PC-9 (cell line): ENCODE measurements around the gene TRIM34. TPM values are rescaled to one million over a fixed set of nuclear protein-coding genes. Genes with fewer than 3 reads are reported as not detected.
A peak's percentile ranks its signal among the peaks of the same experiment; 100 is the strongest.
"Not testable (repeated sequence)": the region's sequence is repeated elsewhere in the genome, so short reads cannot be mapped to it uniquely, and the experiment has no call there.

Experiments used
- BruUV-seq: library from RNA; stranded (reverse); fragments of 400-500 nt; replicated peaks from 2 replicates; lab custom pipeline; 2021; lab: Mats Ljungman, UMichigan
- CTCF ChIA-PET: fragments of 300-600 bp; sonication (Branson Sonifier 250); formaldehyde crosslinking; loops from one replicate; lab custom pipeline; 2022; ENCODE audit warnings: antibody characterized with exemption; lab: Charles Lee
- POLR2A ChIA-PET: fragments of 300-600 bp; sonication (Branson Sonifier 250); formaldehyde crosslinking; loops from one replicate; lab custom pipeline; 2022; ENCODE audit warnings: antibody characterized with exemption; ENCODE audit not compliant: unreplicated experiment; lab: Charles Lee
- DNase-seq, 2 experiments: peaks; one replicate each; pipeline versions ENCODE4 v3.0.0 to v3.0.0-alpha.2; 2015 to 2022; ENCODE audit warnings: mixed read lengths in 1 of 2
- H2AFZ ChIP-seq: fragments of 200-600 bp; sonication (generic); 2 replicates; pipeline ENCODE4 v1.8.1; 2017; ENCODE audit warnings: antibody characterized with exemption
- H3F3A ChIP-seq: fragments of 200-600 bp; sonication (generic); 2 replicates; pipeline ENCODE4 v1.8.1; 2017; ENCODE audit warnings: antibody characterized with exemption, mild to moderate bottlenecking, low read depth; ENCODE audit not compliant: insufficient read depth
- H3K27ac ChIP-seq: fragments of 200-600 bp; sonication (generic); 2 replicates; pipeline ENCODE4 v1.6.1; 2016; ENCODE audit warnings: mixed run types
- H3K27me3 ChIP-seq: fragments of 200-600 bp; sonication (generic); 2 replicates; pipeline ENCODE4 v1.6.1; 2016; ENCODE audit warnings: low read depth, mixed run types; ENCODE audit not compliant: insufficient read depth
- H3K36me3 ChIP-seq: fragments of 200-600 bp; sonication (generic); 2 replicates; pipeline ENCODE4 v1.6.1; 2016; ENCODE audit warnings: low read depth, mixed run types
- H3K4me1 ChIP-seq: fragments of 200-600 bp; sonication (generic); replicated peaks from 2 replicates; pipeline ENCODE4 v1.6.1; 2016; ENCODE audit warnings: mixed run types; ENCODE audit not compliant: insufficient read depth
- H3K4me2 ChIP-seq: fragments of 200-600 bp; sonication (generic); 2 replicates; pipeline ENCODE4 v1.6.1; 2017; ENCODE audit warnings: mixed run types
- H3K4me3 ChIP-seq: fragments of 200-600 bp; sonication (generic); 2 replicates; pipeline ENCODE4 v1.6.1; 2016; ENCODE audit warnings: mixed run types
- H3K79me2 ChIP-seq: fragments of 200-600 bp; sonication (generic); 2 replicates; pipeline ENCODE4 v1.6.1; 2017; ENCODE audit warnings: low read depth, mixed run types
- H3K9me2 ChIP-seq: fragments of 200-600 bp; sonication (generic); 2 replicates; pipeline ENCODE4 v1.8.1; 2017; ENCODE audit warnings: mild to moderate bottlenecking; ENCODE audit not compliant: insufficient read depth
- H3K9me3 ChIP-seq: fragments of 200-600 bp; sonication (generic); 2 replicates; pipeline ENCODE4 v1.8.1; 2016; ENCODE audit warnings: low read depth; ENCODE audit not compliant: insufficient read depth
- H4K20me1 ChIP-seq: fragments of 200-600 bp; sonication (generic); 2 replicates; pipeline ENCODE4 v1.8.1; 2017; ENCODE audit not compliant: insufficient read depth
- CTCF ChIP-seq: fragments of 200-600 bp; sonication (generic); conservative IDR thresholded peaks from 2 replicates; pipeline ENCODE4 v1.6.1; 2017; ENCODE audit warnings: mixed run types, antibody characterized with exemption, mild to moderate bottlenecking, moderate library complexity
- EZH2 ChIP-seq: fragments of 200-600 bp; sonication (generic); IDR thresholded peaks from 2 replicates; pipeline ENCODE4 v1.8.0; 2017; ENCODE audit warnings: antibody characterized with exemption, low read depth
- intact Hi-C: fragments of 100-400 bp; cut with micrococcal nuclease; formaldehyde crosslinking; loops from one replicate; pipeline ENCODE4 v1.10.0; 2022; ENCODE audit not compliant: unreplicated experiment
- total RNA-seq: library from RNA; stranded (reverse); gene quantifications from 2 replicates; pipeline ENCODE4 v1.2.3, GENCODE V29; 2021

Gene TRIM34
- total RNA-seq, 1 experiment from 2014 or later: 7.5 TPM

- peak; percentile 36 to 49 for DNase-seq
- Histone ChIP-seq H3K27me3 (no peaks in the 10 kb centered on the region), H3K4me2 (peak within 1 kb of the TSS; percentile 81), H3K4me1 (peaks cover 20% of the 10 kb centered on the region), H4K20me1 (no peaks in the 10 kb centered on the region), H3K79me2 (0 out of 2 replicates have a peak, but pooled peaks cover 10% of the 10 kb centered on the region), H3K9me2 (no peaks in the 10 kb centered on the region), H3K27ac (peak within 1 kb of the TSS; percentile 78), H3K4me3 (peak within 1 kb of the TSS; percentile 72), H3F3A (0 out of 2 replicates have a peak, but pooled peaks cover 6% of the 10 kb centered on the region), H3K36me3 (no peaks in the 10 kb centered on the region), H2AFZ (peak within 1 kb of the TSS; percentile 80), H3K9me3 (no peaks in the 10 kb centered on the region)
- ChIA-PET CTCF (no interaction called here), POLR2A (interaction anchor here (0.5 kb wide), 1 partner anchor 23 kb away, joined by 3 read pairs; no protein-coding TSS in a partner anchor)
- TF ChIP-seq EZH2: no peak
- no peak for TF ChIP-seq CTCF
- BruUV-seq: no TSS peak
- intact Hi-C loops: loop anchor here (1.0 to 2.0 kb wide), 2 partner anchors 25 to 88 kb away; partner anchors contain the start of gene TRIM5
These were observed 28.1 kb upstream of the TRIM34 start, which contains the start of gene TRIM6 for GRCh38 chr11:5596607-5597201. TSS of gene TRIM6 (plus strand) at chr11:5596637. CDS start at chr11:5596898, 261 bp downstream.

- Histone ChIP-seq H3F3A (0 out of 2 replicates have a peak, but pooled peaks cover 6% of the 10 kb centered on the region), H3K27ac (no peak overlapping the region), H3K36me3 (no peaks in the 10 kb centered on the region), H3K27me3 (no peaks in the 10 kb centered on the region), H3K4me3 (peak overlapping the region; percentile 72), H3K4me2 (peak overlapping the region; percentile 81), H3K4me1 (peaks cover 25% of the 10 kb centered on the region), H3K9me2 (no peaks in the 10 kb centered on the region), H4K20me1 (no peaks in the 10 kb centered on the region), H3K9me3 (no peaks in the 10 kb centered on the region), H2AFZ (no peak overlapping the region), H3K79me2 (0 out of 2 replicates have a peak, but pooled peaks cover 10% of the 10 kb centered on the region)
- ChIA-PET POLR2A (no interaction called here), CTCF (no interaction called here)
- TF ChIP-seq EZH2 (no peak), CTCF (no peak)
- BruUV-seq: no TSS peak
- intact Hi-C loops: loop anchor here (2.0 kb wide), 1 partner anchor 87 kb away; the partner anchor contains the start of gene TRIM5
- no peak for DNase-seq
These were observed 26.8 kb upstream of the TRIM34 start for GRCh38 chr11:5597953-5598352.

- BruUV-seq: no TSS peak
- Histone ChIP-seq H3K4me2 (no peak overlapping the region), H3K36me3 (no peaks in the 10 kb centered on the region), H3K9me3 (no peaks in the 10 kb centered on the region), H2AFZ (no peak overlapping the region), H3K27me3 (no peaks in the 10 kb centered on the region), H3K27ac (no peak overlapping the region), H3K79me2 (0 out of 2 replicates have a peak, but pooled peaks cover 10% of the 10 kb centered on the region), H3K4me1 (peaks cover 29% of the 10 kb centered on the region), H3K9me2 (no peaks in the 10 kb centered on the region), H3K4me3 (no peak overlapping the region), H3F3A (0 out of 2 replicates have a peak, but pooled peaks cover 6% of the 10 kb centered on the region), H4K20me1 (no peaks in the 10 kb centered on the region)
- intact Hi-C loops: no loop called here
- ChIA-PET CTCF (no interaction called here), POLR2A (interaction anchor here (0.7 kb wide), 1 partner anchor 21 kb away, joined by 4 read pairs; no protein-coding TSS in a partner anchor)
- 0 out of 2 replicates have a peak, but pooled peaks have one; percentile 31 for TF ChIP-seq CTCF
- TF ChIP-seq EZH2: no peak
- no peak for DNase-seq
These were observed 24.4 kb upstream of the TRIM34 start for GRCh38 chr11:5600374-5600851.

GRCh38 chr11:5602791-5603190 is 22.0 kb upstream of the TRIM34 start:
- H3K4me3 ChIP-seq, CTCF ChIA-PET, H3K36me3 ChIP-seq, H3K4me2 ChIP-seq, H3K9me2 ChIP-seq, H3K79me2 ChIP-seq, POLR2A ChIA-PET, intact Hi-C loops, H3K27me3 ChIP-seq, H3K9me3 ChIP-seq, H3K27ac ChIP-seq, BruUV-seq, H4K20me1 ChIP-seq, H2AFZ ChIP-seq, H3F3A ChIP-seq: not testable (repeated sequence)
- peaks cover 22% of the 10 kb centered on the region for H3K4me1 ChIP-seq
- peak in 1 of 2 experiments; percentile 5 for DNase-seq
